GM18951 (cell line): ENCODE measurements around the gene LIN37.
A peak's percentile ranks its signal among the peaks of the same experiment; 100 is the strongest.
"Not testable (repeated sequence)": the region's sequence is repeated elsewhere in the genome, so short reads cannot be mapped to it uniquely, and the experiment has no call there.

Experiments used
- POLR2A ChIP-seq: IDR thresholded peaks from 4 replicates; pipeline ENCODE4 v1.6.1; 2011; ENCODE audit warnings: mild to moderate bottlenecking; ENCODE audit not compliant: insufficient read length, insufficient read depth; ENCODE audit errors: extremely low read depth
- in situ Hi-C: fragments of 300-500 bp; cut with MboI; formaldehyde crosslinking; loops from one replicate; pipeline ENCODE4 v1.12.0; 2022; ENCODE audit warnings: low sequenced_read_pairs, mixed read lengths, inconsistent platforms; ENCODE audit not compliant: unreplicated experiment

LIN37 gene

DNA sequence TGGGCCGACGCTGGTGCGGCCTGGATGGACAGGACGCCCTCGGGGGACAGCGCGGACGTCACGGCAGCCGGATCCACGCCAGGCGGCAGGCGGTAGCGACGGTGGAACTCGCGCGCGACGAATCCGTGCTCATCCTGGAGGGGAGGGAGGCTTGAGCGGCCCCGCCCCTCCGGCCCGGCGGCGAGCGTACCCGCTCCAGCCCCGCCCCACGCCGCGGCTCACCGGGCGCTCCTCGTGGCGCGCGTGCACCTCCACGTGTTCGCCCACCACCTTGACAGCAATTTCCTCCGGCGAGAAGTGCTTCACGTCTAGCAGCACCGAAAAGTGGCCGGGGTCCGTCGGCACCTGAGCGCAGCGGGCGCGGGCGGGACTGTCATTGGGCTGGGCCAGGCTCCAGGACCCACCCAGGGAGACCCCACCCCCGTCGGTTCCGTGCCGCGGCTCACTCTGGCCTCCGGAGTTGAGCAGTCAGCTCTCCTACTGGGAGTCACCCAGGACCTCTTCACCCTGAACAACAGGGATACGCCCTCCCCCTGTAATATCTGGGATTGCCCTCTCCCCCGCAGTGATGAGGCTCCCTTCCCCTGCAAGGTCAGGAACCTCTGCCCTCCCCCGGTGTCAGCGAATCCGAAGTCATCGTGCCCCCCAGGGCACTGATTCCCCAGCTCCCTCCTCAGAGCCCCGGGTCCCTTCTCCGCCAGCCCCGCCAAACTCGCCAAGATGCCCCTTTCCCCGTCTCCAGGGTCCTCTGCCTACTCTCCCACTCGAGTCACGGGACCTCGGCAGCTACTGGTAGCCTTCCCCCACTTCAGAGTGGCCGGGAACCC lies 7.4 kb downstream of the LIN37 start:
- TF ChIP-seq POLR2A = no peak
- in situ Hi-C loops = no loop called here

DNA sequence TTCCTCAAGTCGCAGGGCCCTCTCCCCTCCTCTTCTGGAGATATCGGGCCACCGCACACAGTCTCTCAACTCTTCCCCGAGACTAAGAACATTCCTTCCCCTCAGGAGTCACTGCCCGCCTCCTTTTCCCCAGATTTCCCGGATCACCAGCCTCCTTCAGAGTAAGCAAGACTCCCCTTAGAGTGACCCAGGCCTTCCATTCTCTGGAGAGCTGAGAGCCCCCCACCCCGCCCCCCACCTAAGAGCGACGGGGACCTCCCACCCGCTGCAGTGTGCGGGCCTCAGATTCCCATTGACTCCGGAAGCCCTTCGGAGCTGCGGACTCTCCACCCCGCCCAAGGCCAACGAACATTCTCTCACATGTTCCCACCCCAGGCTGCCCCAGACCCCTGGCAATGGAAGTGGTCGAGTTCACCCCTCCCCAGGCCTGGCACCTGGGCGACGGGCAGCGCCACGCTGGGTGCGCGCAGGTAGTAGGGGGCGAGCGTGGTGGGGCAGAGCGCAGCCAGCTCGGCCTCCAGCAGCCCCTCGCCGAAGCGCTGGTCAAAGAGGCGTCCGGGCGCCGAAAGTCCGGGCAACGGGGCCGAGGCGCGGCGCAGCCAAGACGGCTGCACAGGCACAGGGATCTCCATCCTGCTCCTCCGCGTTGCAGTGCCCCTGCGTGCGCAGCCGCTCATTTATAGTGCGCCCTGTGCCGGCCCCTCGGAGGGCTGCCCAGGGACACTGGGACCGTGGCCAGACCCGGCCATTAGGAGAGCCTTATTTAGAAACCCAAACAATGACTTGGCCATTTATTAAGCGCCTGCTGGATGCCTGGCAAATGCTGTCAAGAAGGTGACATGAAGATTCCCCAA lies 8.2 kb downstream of the LIN37 start, which contains the start of gene HSPB6:
Gene HSPB6, minus strand, starts transcription at position 653 of the 854 bp plus-strand sequence. Its CDS starts 21 bp downstream, at position 632.
- no peak for TF ChIP-seq POLR2A
- in situ Hi-C loops = no loop called here

DNA sequence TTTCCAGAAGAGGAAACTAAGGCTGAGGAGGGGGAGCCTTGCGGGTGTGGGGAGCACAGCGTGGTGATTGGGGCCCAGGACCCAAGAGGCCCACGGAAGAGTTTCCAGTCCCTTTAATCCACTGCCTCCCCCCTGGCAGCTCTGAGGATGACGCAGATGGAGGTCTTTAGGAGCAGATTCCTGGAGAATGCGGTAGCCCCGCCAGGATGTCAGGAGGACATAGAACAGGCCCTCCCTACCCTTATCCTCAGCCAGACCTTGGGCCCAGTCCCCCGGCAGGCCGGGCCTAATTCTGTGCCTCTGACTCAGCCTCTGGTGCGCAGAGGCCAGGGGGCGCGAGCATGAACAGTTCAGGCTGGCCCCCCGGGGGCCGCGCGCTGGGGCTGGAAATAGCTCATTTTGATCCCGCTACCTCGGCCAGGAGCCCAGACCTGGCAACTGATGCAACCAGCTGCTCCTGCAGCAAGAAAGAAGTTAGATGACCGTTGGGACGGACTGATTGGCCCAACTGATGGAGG lies 8.9 kb downstream of the LIN37 start:
- in situ Hi-C loops = no loop called here
- TF ChIP-seq POLR2A = no peak

DNA sequence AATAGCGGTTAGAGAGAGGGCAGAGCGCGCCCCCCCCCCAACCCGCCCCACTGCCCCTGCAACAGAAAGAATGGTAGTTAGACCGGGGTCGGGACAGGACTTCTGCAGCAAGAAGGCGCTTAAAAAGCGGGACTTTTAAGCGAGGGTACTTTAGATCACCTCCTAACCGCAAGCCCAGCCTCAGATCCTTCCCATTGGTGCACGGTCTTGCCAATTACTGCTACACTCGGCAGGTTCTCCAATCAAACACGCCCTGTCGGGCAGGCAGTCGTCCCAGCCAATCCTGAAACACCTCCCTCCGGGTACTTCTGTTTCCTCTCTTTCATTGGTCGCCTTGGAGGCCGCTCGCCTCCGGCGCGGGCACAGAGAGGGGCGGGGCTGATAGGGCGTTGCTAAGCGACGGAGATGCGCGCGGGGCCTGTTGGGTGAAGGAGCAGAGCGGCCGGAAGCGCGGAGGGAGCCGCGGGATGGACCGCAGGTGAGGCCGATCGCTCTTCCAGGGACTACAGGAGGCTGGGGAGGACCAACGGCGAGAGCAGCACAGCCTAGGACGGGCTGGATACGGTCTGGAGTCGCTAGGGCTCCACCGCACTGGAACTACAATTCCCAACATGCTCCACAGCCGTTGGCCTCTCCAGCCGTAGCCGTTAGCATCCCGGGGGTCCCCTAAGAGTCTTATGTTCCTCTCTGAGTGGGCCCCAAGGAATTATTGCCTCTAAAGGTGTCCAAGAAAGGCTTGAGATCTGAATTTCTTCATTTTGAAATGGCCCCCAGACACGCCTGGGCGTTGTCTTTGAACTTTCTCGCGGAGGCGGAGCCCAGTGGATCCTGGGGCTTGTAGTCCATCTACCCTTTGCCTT lies 9.6 kb downstream of the LIN37 start, which contains the start of gene PROSER3:
Gene PROSER3, plus strand, starts transcription at position 428 of the 860 bp plus-strand sequence. Its CDS starts 40 bp downstream, at position 468.
- in situ Hi-C loops = no loop called here
- peak; percentile 67 for TF ChIP-seq POLR2A

DNA sequence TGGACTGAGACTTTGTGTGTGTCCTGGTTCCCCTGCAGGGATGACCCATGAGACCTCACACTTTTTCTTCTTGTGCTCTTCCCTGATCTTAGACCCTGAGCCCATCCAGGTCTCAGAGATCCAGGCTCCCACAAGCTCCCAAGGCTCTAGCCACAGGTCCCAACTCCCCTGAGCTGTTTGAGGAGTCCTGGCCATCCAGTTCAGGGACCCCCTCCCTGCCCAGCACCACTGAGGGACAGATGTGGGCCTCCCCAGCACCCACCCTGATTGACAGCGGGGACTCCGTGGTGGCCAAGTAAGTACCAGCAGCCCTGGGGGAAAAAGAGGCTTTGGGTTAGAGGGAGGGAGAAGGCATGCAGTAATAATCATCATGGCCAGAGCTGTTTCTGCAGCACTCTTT lies 11.3 kb downstream of the LIN37 start:
- in situ Hi-C loops = no loop called here
- TF ChIP-seq POLR2A = no peak

DNA sequence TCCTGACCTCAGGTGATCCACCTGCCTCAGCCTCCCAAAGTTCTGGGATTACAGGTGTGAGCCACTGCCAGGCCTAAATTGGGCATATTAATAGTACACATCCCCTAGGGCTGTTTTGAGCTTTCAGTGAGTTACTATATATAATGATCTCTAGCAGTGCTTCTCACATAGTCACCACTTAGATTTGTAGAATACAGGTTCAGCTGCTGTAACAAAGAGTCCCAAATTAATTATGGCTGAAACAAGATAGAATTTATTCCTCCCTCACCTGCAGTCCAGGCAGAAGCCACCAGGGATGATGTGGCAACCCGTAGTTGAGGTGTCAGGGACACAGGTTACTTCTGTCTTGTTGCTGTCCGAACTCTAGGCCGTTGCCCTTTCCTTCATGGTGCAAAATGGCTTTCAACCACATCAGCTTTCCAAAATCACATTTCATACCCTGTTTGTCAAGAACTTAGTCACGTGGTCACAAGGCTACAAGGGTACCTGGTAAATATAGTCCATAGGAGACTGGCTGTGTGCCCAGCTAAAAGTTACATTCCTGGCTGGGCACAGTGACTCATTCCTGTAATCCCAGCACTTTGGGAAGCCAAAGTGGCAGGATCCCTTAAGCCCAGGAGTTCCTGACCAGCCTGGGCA lies 12.5 kb downstream of the LIN37 start:
- no peak for TF ChIP-seq POLR2A
- in situ Hi-C loops = no loop called here

DNA sequence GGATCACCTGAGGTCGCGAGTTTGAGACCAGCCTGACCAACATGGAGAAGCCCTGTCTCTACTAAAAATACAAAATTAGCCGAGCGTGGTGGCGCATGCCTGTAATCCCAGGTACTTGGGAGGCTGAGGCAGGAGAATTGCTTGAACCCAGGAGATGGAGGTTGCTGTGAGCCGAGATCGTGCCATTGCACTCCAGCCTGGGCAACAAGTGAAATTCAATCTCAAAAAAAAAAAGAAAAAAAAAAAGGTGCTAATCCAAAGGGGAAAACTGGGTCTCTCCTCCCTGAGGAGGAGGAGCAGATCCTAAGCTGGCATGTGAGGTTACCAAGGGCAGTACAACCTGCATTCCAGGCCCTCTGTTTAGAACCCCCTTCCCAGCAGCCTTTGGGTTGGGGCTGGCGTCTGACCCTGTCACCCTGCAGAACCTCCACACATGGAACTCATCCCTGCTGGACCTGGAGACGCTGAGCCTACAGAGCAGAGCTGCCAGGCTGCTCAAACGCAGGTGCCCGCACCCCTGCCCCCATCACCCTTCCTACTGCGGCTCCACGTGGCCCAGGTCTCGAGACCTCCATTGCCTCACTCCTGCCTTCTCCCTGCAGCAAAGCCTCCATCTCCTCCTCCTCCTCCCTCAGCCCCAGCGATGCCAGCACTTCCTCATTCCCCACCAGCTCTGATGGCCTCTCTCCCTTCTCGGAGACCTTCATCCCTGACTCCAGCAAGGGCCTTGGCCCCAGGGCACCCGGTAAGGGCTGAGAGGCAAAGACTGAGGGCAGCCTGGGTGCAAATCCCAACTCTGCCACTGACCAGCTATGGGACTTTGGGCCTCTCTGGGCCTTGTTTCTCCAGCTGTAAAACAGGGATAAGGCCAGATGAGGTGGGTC lies 16.3 kb downstream of the LIN37 start:
- in situ Hi-C loops = no loop called here
- no peak for TF ChIP-seq POLR2A

DNA sequence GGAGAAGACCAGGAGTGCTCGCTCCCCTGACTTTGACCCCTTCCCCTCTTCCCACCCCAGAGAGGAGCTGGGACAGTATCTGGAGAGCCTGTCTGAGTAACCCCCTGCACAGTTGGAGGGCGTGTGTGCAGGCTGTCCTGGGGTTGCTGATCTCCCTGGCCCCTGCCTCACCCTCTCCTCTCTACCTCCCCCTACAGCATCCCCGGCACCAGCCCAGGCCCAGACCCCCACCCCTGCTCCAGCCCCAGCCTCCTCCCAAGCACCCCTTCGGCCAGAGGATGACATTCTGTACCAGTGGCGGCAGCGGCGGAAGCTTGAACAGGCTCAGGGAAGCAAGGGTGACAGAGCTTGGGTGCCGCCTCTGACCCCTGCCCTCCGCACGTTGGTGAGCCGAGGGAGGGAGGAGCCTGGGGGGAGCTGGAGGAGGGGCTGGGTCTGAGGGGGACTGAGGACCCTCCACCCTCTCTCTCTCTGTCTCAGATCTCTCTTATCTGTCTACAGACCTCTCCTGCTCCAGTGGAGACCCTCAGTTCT lies 18.3 kb downstream of the LIN37 start:
- in situ Hi-C loops = no loop called here
- TF ChIP-seq POLR2A = no peak

DNA sequence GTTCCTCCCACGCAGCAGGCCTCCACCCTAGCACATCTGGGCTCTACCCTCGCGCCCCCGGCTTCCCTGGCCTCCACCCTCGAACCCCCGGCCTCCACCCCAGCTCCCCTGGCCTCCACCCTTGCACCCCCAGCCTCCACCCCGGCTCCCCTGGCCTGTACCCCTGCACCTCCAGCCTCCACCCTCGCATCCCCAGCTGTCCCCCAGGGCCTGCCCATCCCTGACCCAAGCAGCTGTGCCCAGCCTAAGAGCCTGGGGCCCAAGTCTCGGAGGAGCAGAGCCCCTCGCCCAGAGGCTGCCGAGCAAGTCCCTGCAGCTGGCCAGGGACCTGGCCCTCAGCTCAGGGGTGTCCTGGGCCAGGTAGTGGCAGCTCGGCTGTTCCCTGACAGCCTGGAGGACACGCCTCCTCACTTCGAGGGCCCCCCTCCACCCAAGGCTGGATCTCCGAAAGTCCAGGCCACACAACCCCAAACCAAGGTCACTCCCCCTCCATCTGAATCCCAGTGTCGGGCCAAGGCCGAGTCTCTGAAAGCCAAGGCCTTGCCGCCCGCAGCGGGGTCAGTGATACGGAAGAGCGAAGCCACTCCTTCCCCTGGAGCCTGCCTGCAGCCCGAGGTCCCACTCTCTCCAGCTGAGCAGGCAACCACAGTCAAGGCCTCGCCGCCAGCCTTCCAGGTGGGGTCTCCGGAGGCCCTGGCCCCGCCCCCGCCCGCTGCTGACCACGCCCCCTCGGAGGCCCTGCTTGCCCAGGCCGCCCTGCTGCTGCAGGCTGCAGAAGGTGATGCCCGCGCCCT lies 19.1 kb downstream of the LIN37 start:
- no peak for TF ChIP-seq POLR2A
- in situ Hi-C loops = no loop called here

DNA sequence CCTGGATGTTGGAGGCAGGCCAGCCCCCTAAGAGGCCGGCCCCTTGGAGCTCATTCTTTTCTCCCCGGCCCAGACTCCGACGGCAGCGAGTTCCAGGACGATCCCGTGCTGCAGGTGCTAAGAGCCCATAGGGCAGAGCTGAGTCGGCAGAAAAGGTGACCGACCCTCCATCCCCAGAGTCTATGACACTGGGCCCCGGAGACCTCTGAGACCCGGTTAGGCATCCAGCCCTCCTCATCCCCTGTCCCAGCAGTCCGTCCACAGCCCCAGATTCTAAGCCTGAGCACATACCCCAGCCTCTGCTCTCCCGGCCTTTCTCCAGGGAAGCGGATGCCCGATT lies 19.7 kb downstream of the LIN37 start:
- TF ChIP-seq POLR2A = no peak
- in situ Hi-C loops = no loop called here

DNA sequence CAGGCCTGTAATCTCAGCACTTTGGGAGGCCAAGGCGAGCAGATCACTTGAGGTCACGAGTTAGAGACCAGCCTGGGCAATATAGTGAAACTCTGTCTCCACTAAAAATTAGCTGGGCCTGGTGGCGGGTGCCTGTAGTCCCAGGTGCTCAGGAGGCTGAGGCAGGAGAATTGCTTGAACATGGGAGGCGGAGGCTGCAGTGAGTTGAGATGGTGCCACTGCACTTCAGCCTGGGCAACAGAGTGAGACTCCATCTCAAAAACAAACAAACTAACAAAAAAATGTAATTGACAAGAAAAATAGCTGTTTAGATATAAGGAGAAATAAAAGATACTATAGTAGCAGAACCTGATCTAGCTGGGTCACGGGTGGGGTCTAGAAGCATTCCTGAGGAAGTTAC lies 24.0 kb downstream of the LIN37 start:
- in situ Hi-C loops = not testable (repeated sequence)
